GM19099 (cell line): ENCODE results near the gene SLC13A4.

Experiments used
- POLR2A ChIP-seq: IDR thresholded peaks from 3 replicates; pipeline ENCODE4 v1.6.1; 2011; ENCODE audit warnings: low read depth; ENCODE audit not compliant: insufficient read length; ENCODE audit errors: extremely low read depth

Gene SLC13A4

GRCh38 chr7:135693558-135693957 is 34.4 kb downstream of the SLC13A4 start:
- no peak for TF ChIP-seq POLR2A

DNA sequence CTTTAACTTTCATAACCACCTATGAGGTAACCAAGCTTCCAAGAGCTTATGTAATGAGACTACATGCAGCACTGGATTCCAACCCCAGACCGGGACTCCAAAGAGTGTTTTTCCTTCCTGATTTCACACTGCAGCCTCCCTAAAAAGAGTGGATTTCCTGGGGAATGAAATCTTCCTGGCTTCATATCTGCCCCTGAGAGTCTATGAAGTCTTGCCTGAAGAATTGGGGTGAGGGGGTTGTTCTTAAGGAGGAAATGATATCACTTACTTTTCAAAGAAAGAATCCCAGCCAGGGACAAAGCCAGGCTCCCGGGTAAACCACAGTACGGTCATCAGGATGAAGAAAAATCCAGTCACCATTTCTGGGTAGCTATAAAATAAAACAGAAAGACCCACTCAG is 35.9 kb downstream of the SLC13A4 start:
- TF ChIP-seq POLR2A: no peak

- TF ChIP-seq POLR2A: no peak
These were observed 37.4 kb downstream of the SLC13A4 start for GRCh38 chr7:135690566-135690965.

- no peak for TF ChIP-seq POLR2A
These were observed 40.5 kb downstream of the SLC13A4 start for GRCh38 chr7:135687466-135687865.

- TF ChIP-seq POLR2A: no peak
These were observed 42.5 kb downstream of the SLC13A4 start for GRCh38 chr7:135685306-135686084.

DNA sequence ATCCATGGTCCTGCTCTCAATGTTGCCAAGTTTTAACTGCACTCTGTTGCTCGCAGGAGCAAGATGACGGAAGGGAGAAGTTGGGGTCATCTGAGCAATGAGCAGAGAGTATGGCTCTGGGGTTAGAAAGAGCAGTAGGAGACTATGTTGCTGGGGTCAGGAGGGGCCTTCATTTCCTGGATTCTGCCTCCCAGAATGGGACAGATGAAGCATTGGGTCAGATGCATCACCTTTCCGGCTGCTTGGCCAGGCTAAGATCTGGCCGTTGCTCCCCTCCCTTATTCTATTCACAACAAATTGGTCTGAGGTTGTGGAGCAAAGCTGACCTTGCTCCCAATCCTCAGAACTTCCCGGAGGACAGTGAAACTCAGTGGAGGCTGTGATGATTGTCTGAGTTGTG is 43.3 kb downstream of the SLC13A4 start:
- no peak for TF ChIP-seq POLR2A

- no peak for TF ChIP-seq POLR2A
These were observed 43.9 kb downstream of the SLC13A4 start for GRCh38 chr7:135684136-135684535.

- no peak for TF ChIP-seq POLR2A
These were observed 44.4 kb downstream of the SLC13A4 start for GRCh38 chr7:135683609-135684008.

DNA sequence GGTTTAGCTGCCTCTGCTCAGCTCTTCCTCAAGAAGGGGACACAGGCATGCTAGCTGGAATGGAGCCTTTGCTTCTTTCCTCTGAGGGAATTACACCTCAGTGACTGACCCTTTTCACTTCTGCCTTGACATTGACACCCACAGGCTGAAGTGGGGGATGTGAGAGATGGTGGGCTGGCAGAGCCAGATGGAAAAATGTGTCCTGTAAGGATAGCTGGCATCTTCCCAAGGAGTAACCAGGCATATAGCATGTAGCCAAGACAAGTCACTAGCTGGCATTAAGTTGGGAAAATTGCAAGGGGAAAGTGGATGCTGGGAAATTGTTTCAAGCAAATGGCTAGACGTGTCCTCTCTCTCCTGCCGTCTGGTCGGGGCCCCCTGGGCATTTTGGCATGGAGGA is 45.8 kb downstream of the SLC13A4 start:
- TF ChIP-seq POLR2A: no peak

DNA sequence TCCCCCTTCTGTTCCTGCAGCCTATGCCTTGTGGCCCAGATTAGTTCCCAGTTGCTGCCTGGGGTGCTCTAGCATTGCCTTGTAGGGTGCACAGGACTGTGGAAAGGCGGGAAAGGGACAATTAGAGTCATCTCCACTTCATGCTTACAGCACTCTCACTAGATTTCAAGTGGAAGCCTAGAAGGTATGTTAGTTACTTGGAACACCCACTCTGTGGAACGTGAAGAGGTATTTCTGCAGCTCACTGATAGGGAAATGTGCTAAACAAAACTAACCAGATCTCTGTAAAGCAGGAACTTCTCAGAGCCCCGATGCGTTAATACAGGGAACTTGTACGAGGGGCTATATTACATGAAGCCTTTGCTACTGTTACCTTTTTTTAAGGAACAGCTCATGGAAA is 46.2 kb downstream of the SLC13A4 start:
- TF ChIP-seq POLR2A: no peak

DNA sequence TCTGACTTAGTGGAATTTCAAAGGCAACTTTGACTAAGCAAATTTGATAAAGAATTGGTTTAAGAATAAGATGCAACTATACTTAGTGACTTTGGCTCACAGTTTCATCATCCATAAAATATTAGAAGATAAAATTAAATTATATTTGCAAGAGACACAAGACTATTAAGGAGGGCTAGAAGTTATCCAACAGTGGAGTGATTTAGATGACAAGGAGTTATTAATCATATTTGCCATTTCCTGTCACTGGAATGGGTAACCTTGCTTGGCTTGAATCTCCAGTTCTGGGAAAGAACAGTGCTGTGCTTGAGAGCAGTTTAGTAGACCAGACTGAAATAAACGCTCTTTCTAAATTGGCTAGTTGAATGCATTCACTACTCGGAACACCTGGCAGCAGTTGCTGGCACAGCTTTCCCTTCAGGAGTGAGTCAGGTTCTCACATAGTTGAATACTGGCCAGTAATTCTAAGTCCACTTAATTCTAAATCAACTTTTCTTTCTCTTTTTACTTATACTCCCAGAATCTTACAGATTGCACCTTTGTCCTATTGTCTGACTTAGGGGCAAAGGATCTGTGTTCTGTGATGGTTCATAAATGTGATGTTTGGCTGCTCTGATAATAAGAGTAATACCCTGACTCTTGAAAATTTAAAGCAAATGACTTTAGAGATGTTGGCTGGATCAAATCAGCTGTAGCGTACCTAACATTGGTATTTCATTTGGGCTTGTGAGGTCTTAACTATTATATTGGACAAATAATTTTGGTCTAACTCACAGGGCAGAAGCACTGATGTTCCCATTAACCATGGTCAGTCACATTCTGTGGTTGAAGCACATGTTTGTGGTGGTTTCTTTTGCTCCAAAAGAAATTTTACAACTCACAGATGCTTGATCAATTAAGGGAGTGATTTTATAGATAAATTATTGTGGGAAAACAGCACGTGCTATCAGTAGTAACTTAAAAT is 49.1 kb downstream of the SLC13A4 start:
- no peak for TF ChIP-seq POLR2A

GRCh38 chr7:135673360-135673706 is 54.7 kb downstream of the SLC13A4 start:
- TF ChIP-seq POLR2A: no peak

- no peak for TF ChIP-seq POLR2A
These were observed 55.2 kb downstream of the SLC13A4 start for GRCh38 chr7:135672560-135673359.

GRCh38 chr7:135670179-135670578 is 57.8 kb downstream of the SLC13A4 start:
- no peak for TF ChIP-seq POLR2A

- TF ChIP-seq POLR2A: no peak
These were observed 58.2 kb downstream of the SLC13A4 start for GRCh38 chr7:135669774-135670173.

DNA sequence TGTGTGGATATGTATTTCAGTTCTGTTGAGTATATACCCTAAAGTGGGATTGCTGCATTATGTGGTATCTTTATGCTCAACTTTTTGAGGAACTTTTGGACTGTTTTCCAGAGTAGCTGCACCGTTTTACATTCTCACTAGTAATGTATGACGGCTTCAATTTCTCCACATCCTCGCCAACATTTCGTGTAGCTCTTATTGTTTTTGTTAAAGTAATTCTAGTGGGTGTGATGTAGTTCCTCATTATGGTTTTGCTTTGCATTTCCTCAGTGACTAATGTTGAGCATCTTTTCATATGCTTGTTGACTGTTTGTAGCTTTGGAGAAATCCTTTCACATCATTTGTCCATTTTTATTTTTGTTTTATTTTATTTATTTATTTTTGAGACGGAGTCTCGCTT is 61.1 kb downstream of the SLC13A4 start:
- TF ChIP-seq POLR2A: no peak

GRCh38 chr7:135666156-135666555 is 61.8 kb downstream of the SLC13A4 start:
- TF ChIP-seq POLR2A: no peak
